Stimulated activated CD4-positive, alpha-beta T cell treated with anti-CD3 and anti-CD28 coated beads, Interleukin-4, amount 100 ng/mL, for 24 hours (primary cell): ENCODE data around the gene BBS9.

Source experiments
- DNase-seq: peaks from one replicate; pipeline ENCODE4 v3.0.0-alpha.2; 2020

Gene BBS9

GRCh38 chr7:33628894-33629293, 499.5 kb downstream of the BBS9 start:
- no peak for DNase-seq

- no peak for DNase-seq
Observed at GRCh38 chr7:33630359-33630758, 501.0 kb downstream of the BBS9 start.

- DNase-seq: no peak
Observed at GRCh38 chr7:33632322-33632721, 503.0 kb downstream of the BBS9 start.

GRCh38 chr7:33632840-33633525, 503.6 kb downstream of the BBS9 start:
- no peak for DNase-seq

- DNase-seq: no peak
Observed at GRCh38 chr7:33634606-33635005, 505.2 kb downstream of the BBS9 start.

GRCh38 chr7:33636359-33636758, 507.0 kb downstream of the BBS9 start:
- no peak for DNase-seq

GRCh38 chr7:33639552-33640197, 510.3 kb downstream of the BBS9 start:
- DNase-seq: no peak

GRCh38 chr7:33640741-33641140, 511.4 kb downstream of the BBS9 start:
- DNase-seq: no peak

- no peak for DNase-seq
Observed at GRCh38 chr7:33642312-33642711, 512.9 kb downstream of the BBS9 start.

- DNase-seq: no peak
Observed at GRCh38 chr7:33643530-33643929, 514.2 kb downstream of the BBS9 start.

- DNase-seq: no peak
Observed at GRCh38 chr7:33644489-33644888, 515.1 kb downstream of the BBS9 start.

- no peak for DNase-seq
Observed at GRCh38 chr7:33645104-33645503, 515.7 kb downstream of the BBS9 start.

- DNase-seq: no peak
Observed at GRCh38 chr7:33646166-33646565, 516.8 kb downstream of the BBS9 start.

- DNase-seq: no peak
Observed at GRCh38 chr7:33646891-33647391, 517.6 kb downstream of the BBS9 start.

- no peak for DNase-seq
Observed at GRCh38 chr7:33649476-33650441, 520.4 kb downstream of the BBS9 start.

- DNase-seq: no peak
Observed at GRCh38 chr7:33650828-33651227, 521.5 kb downstream of the BBS9 start.

GRCh38 chr7:33651998-33652515, 522.7 kb downstream of the BBS9 start:
- DNase-seq: no peak

GRCh38 chr7:33654676-33655075, 525.3 kb downstream of the BBS9 start:
- DNase-seq: no peak
